GM12878 (cell line): ENCODE measurements around the gene OGFOD3. TPM values are rescaled to one million over a fixed set of nuclear protein-coding genes. Genes with fewer than 3 reads are reported as not detected.

Source experiments
- ASH2L ChIP-seq: fragments of 300-600, 200-600 bp; sonication (generic); IDR thresholded peaks from 2 replicates; pipeline ENCODE4 v1.6.1; 2017; ENCODE audit warnings: low read depth, mild to moderate bottlenecking, borderline replicate concordance
- BCL3 ChIP-seq: IDR thresholded peaks from 2 replicates; pipeline ENCODE4 v1.6.1; 2011; ENCODE audit warnings: borderline replicate concordance, low read depth, mild to moderate bottlenecking, moderate library complexity, low read length; ENCODE audit not compliant: insufficient read depth, poor library complexity, severe bottlenecking
- CEBPZ ChIP-seq: fragments of 150-350 bp; IDR thresholded peaks from 2 replicates; pipeline ENCODE4 v1.6.1; 2016; ENCODE audit warnings: low read depth, low read length
- E2F4 ChIP-seq: IDR thresholded peaks from 2 replicates; pipeline ENCODE4 v1.6.1; 2012; ENCODE audit warnings: low read depth, low read length, improper control_type of control experiment
- E4F1 ChIP-seq: fragments of 450-650 bp; IDR thresholded peaks from 2 replicates; pipeline ENCODE4 v1.6.1; 2018; ENCODE audit warnings: borderline replicate concordance, mild to moderate bottlenecking; ENCODE audit not compliant: partially characterized antibody
- NR2C2 ChIP-seq: IDR thresholded peaks from 2 replicates; pipeline ENCODE4 v1.6.1; 2011; ENCODE audit warnings: borderline replicate concordance, low read depth; ENCODE audit not compliant: control insufficient read depth, insufficient read length
- NRF1 ChIP-seq: conservative IDR thresholded peaks from 2 replicates; pipeline ENCODE4 v1.6.1; 2011; ENCODE audit warnings: mild to moderate bottlenecking, low read depth, low read length, improper control_type of control experiment
- PRDM15 ChIP-seq: fragments of 450-650 bp; formaldehyde crosslinking; IDR thresholded peaks from 2 replicates; pipeline ENCODE4 v1.4.0; 2020; ENCODE audit warnings: mild to moderate bottlenecking, moderate library complexity
- RAD51 ChIP-seq: fragments of 450-650 bp; IDR thresholded peaks from 2 replicates; pipeline ENCODE4 v1.6.1; 2016; ENCODE audit warnings: moderate library complexity, mild to moderate bottlenecking, inconsistent platforms
- RELA ChIP-seq: fragments of 450-650 bp; IDR thresholded peaks from 2 replicates; pipeline ENCODE4 v1.8.0; 2014; ENCODE audit warnings: borderline replicate concordance; ENCODE audit not compliant: partially characterized antibody
- SPI1 ChIP-seq: IDR thresholded peaks from 2 replicates; pipeline ENCODE4 v1.6.1; 2011; ENCODE audit warnings: low read depth, mild to moderate bottlenecking, low read length, moderate library complexity, borderline replicate concordance; ENCODE audit not compliant: insufficient read depth
- SREBF2 ChIP-seq: IDR thresholded peaks from 2 replicates; pipeline ENCODE4 v1.6.1; 2012; ENCODE audit warnings: mild to moderate bottlenecking, low read length
- SUPT20H ChIP-seq: IDR thresholded peaks from 2 replicates; pipeline ENCODE4 v1.6.1; 2011; ENCODE audit warnings: low read depth, mild to moderate bottlenecking, low read length, moderate library complexity, borderline replicate concordance; ENCODE audit not compliant: control insufficient read depth
- TCF7 ChIP-seq: IDR thresholded peaks from 2 replicates; pipeline ENCODE4 v1.6.1; 2014; ENCODE audit warnings: antibody characterized with exemption, borderline replicate concordance
- YY1 ChIP-seq: IDR thresholded peaks from 2 replicates; pipeline ENCODE4 v1.6.1; 2011; ENCODE audit warnings: low read depth, mild to moderate bottlenecking, low read length
- polyA plus RNA-seq, 11 experiments: library from polyadenylated mRNA; depleted of rRNA in 4 of 11; unstranded in 6 of 11; stranded (reverse) in 5 of 11; fragments of >200 nt; fragmentation: Nextera tagmentation in 4 of 11; fragmentation: Illumina TruSeq in 1 of 11; extraction: Ambion mirVana in 4 of 11; extraction: Trizol in 1 of 11; gene quantifications; 1 replicate in 1 of 11; 2 replicates in 10 of 11; pipeline versions ENCODE4 v1.2.1 to v1.2.3, GENCODE V29; 2011 to 2016; ENCODE audit warnings: inconsistent platforms in 2 of 11, missing spikeins in 2 of 11, low read depth in 1 of 11
- total RNA-seq, 4 experiments: library from RNA; depleted of rRNA in 3 of 4; stranded (reverse); fragments of >200 nt in 3 of 4; fragmentation: Illumina TruSeq in 1 of 4; extraction: Trizol in 1 of 4; gene quantifications; 2 replicates each; pipeline versions ENCODE4 v1.2.1 to v1.2.3, GENCODE V29; 2013 to 2021

Gene OGFOD3
- total and polyA plus RNA-seq, 10 of the 15 experiments (the other 5 are each of a cell fraction or from before 2014, with no cell fraction given), result 0.48 to 28.4 (median 18.3) TPM

- TF ChIP-seq E4F1, result no peak
- TF ChIP-seq PRDM15 (CRISPR knock-in tag), result no peak
- TF ChIP-seq CEBPZ, result peak; percentile 55; the same call in 1 of the 2 replicates
- TF ChIP-seq ASH2L, result no peak
- no peak for TF ChIP-seq TCF7
- TF ChIP-seq E2F4, result no peak
- peak; percentile 95 for TF ChIP-seq YY1
- TF ChIP-seq SREBF2, result no peak
- TF ChIP-seq SUPT20H, result no peak
- peak; percentile 68 for TF ChIP-seq BCL3
- no peak for TF ChIP-seq SPI1
- peak; percentile 95 for TF ChIP-seq NR2C2
- TF ChIP-seq RELA, result peak; percentile 83
- TF ChIP-seq NRF1, result peak; percentile 18; the same call in 1 of the 2 replicates
- no peak for TF ChIP-seq RAD51
These were observed at the start of gene OGFOD3, which contains the start of gene HEXD (continued) for GRCh38 chr17:82418001-82418986.
